ENCODE results near the gene DMTF1.
A peak's percentile ranks its signal among the peaks of the same experiment; 100 is the strongest.
"Not testable (repeated sequence)": the region's sequence is repeated elsewhere in the genome, so short reads cannot be mapped to it uniquely, and the experiment has no call there.

Gene DMTF1

GRCh38 chr7:87199700-87200450, 47.6 kb downstream of the DMTF1 start:
- no peak for DNase-seq

- DNase-seq = no peak
These were observed 50.0 kb downstream of the DMTF1 start for GRCh38 chr7:87202208-87202607.

- DNase-seq = no peak
These were observed 50.5 kb downstream of the DMTF1 start for GRCh38 chr7:87202705-87203104.

GRCh38 chr7:87203929-87204328, 51.7 kb downstream of the DMTF1 start:
- DNase-seq = not testable (repeated sequence)

- DNase-seq = no peak
These were observed 52.7 kb downstream of the DMTF1 start for GRCh38 chr7:87204933-87205332.

GRCh38 chr7:87205701-87206100, 53.4 kb downstream of the DMTF1 start:
- not testable (repeated sequence) for DNase-seq

- no peak for DNase-seq
These were observed 54.1 kb downstream of the DMTF1 start for GRCh38 chr7:87206361-87206760.

- DNase-seq = no peak
These were observed 57.2 kb downstream of the DMTF1 start for GRCh38 chr7:87209295-87209924.

GRCh38 chr7:87210506-87210905, 58.3 kb downstream of the DMTF1 start:
- no peak for DNase-seq

GRCh38 chr7:87212498-87212897, 60.2 kb downstream of the DMTF1 start:
- DNase-seq = no peak

- no peak for DNase-seq
These were observed 61.0 kb downstream of the DMTF1 start for GRCh38 chr7:87213252-87213651.

GRCh38 chr7:87213811-87214210, 61.6 kb downstream of the DMTF1 start:
- no peak for DNase-seq

GRCh38 chr7:87215046-87215445, 62.8 kb downstream of the DMTF1 start:
- no peak for DNase-seq

GRCh38 chr7:87216701-87217508, 64.7 kb downstream of the DMTF1 start:
- no peak for DNase-seq

- no peak for DNase-seq
These were observed 65.9 kb downstream of the DMTF1 start for GRCh38 chr7:87217983-87218653.

- no peak for DNase-seq
These were observed 66.7 kb downstream of the DMTF1 start for GRCh38 chr7:87218796-87219544.

GRCh38 chr7:87219545-87220025, 67.3 kb downstream of the DMTF1 start, which contains the start of gene TMEM243:
Gene TMEM243, minus strand, starts transcription at chr7:87219732. Its CDS starts 229 bp downstream, at chr7:87219503.
- peak; percentile 70 for DNase-seq

GRCh38 chr7:87220026-87220733, 67.9 kb downstream of the DMTF1 start:
- peak; percentile 89 for DNase-seq

- DNase-seq = no peak
These were observed 68.5 kb downstream of the DMTF1 start for GRCh38 chr7:87220734-87221215.

GRCh38 chr7:87223666-87224065, 71.4 kb downstream of the DMTF1 start:
- no peak for DNase-seq

- no peak for DNase-seq
These were observed 73.4 kb downstream of the DMTF1 start for GRCh38 chr7:87225696-87226095.
